Measurements from ENCODE around the gene CEP170B.

Gene CEP170B

GRCh38 chr14:104927432-104927816 is 62.4 kb downstream of the CEP170B start:
- TF ChIP-seq ZFX (IDR thresholded peaks at IDR 0.05) (no peak), CTCF (conservative IDR thresholded peaks at IDR 0.05) (no peak)
- no peak overlapping the region for H3K27ac ChIP-seq

- H3K27ac ChIP-seq: no peak overlapping the region
- TF ChIP-seq ZFX (IDR thresholded peaks at IDR 0.05): no peak
- TF ChIP-seq CTCF (conservative IDR thresholded peaks at IDR 0.05): no peak
Observed at GRCh38 chr14:104927901-104928300, 62.8 kb downstream of the CEP170B start.

- no peak overlapping the region for H3K27ac ChIP-seq
- no peak for TF ChIP-seq ZFX (IDR thresholded peaks at IDR 0.05)
- no peak for TF ChIP-seq CTCF (conservative IDR thresholded peaks at IDR 0.05)
Observed at GRCh38 chr14:104928391-104929133, 63.5 kb downstream of the CEP170B start.

- TF ChIP-seq CTCF (conservative IDR thresholded peaks at IDR 0.05) (no peak), ZFX (IDR thresholded peaks at IDR 0.05) (no peak)
- no peak overlapping the region for H3K27ac ChIP-seq
Observed at GRCh38 chr14:104929268-104930230, 64.5 kb downstream of the CEP170B start.

- TF ChIP-seq ZFX (IDR thresholded peaks at IDR 0.05): no peak
- no peak for TF ChIP-seq CTCF (conservative IDR thresholded peaks at IDR 0.05)
- H3K27ac ChIP-seq: no peak overlapping the region
Observed at GRCh38 chr14:104930526-104931303, 65.6 kb downstream of the CEP170B start.

GRCh38 chr14:104931304-104931770 is 66.3 kb downstream of the CEP170B start:
- no peak overlapping the region for H3K27ac ChIP-seq
- TF ChIP-seq CTCF (conservative IDR thresholded peaks at IDR 0.05) (no peak), ZFX (IDR thresholded peaks at IDR 0.05) (no peak)
